Neuronal stem cell (in vitro differentiated cells): ENCODE measurements around the gene AP1G2.
A peak's percentile ranks its signal among the peaks of the same experiment; 100 is the strongest.

Experiments
- DNase-seq: peaks from one replicate; pipeline ENCODE4 v3.0.0-alpha.2; 2013; ENCODE audit warnings: low spot score
- H2AFZ ChIP-seq: one replicate; pipeline ENCODE4 v1.6.1; 2013; ENCODE audit warnings: mild to moderate bottlenecking, low read length, inconsistent platforms
- H2AK5ac ChIP-seq: 2 replicates; pipeline ENCODE4 v1.6.1; 2013; ENCODE audit warnings: low read depth, mild to moderate bottlenecking, inconsistent platforms, low read length, moderate library complexity, mixed read lengths
- H2BK120ac ChIP-seq: 2 replicates; pipeline ENCODE4 v1.6.1; 2013; ENCODE audit warnings: low read depth, mild to moderate bottlenecking, inconsistent platforms, low read length, moderate library complexity, mixed read lengths
- H2BK12ac ChIP-seq: one replicate; pipeline ENCODE4 v1.6.1; 2013; ENCODE audit warnings: low read length, inconsistent platforms
- H2BK15ac ChIP-seq: 2 replicates; pipeline ENCODE4 v1.6.1; 2013; ENCODE audit warnings: mild to moderate bottlenecking, low read length, inconsistent platforms, mixed read lengths
- H2BK5ac ChIP-seq: one replicate; pipeline ENCODE4 v1.6.1; 2013; ENCODE audit warnings: inconsistent platforms, mild to moderate bottlenecking, low read length, moderate library complexity
- H3K14ac ChIP-seq: one replicate; pipeline ENCODE4 v1.6.1; 2013; ENCODE audit warnings: low read length, inconsistent platforms
- H3K18ac ChIP-seq: 2 replicates; pipeline ENCODE4 v1.6.1; 2013; ENCODE audit warnings: low read length, inconsistent platforms
- H3K23ac ChIP-seq: 2 replicates; pipeline ENCODE4 v1.6.1; 2013; ENCODE audit warnings: low read depth, mild to moderate bottlenecking, mixed read lengths, low read length, inconsistent platforms; ENCODE audit not compliant: poor library complexity
- H3K27ac ChIP-seq: replicated peaks from 3 replicates; pipeline ENCODE4 v1.5.1; 2013; ENCODE audit warnings: low read length, inconsistent platforms
- H3K27me3 ChIP-seq, 3 experiments: 2 replicates each; pipeline ENCODE4 v1.6.1; 2013; ENCODE audit warnings: low read length in 3 of 3, mild to moderate bottlenecking in 2 of 3, inconsistent platforms in 1 of 3, low read depth in 1 of 3, mixed read lengths in 1 of 3, moderate library complexity in 1 of 3; ENCODE audit not compliant: control insufficient read depth in 3 of 3, insufficient read depth in 3 of 3
- H3K36me3 ChIP-seq, 2 donors: replicated peaks in 1 of 2; 2 replicates each; pipeline ENCODE4 v1.6.1; 2013; ENCODE audit warnings: low read length in 2 of 2; ENCODE audit not compliant: control insufficient read depth in 2 of 2, insufficient read depth in 2 of 2
- H3K4ac ChIP-seq: 2 replicates; pipeline ENCODE4 v1.6.1; 2013; ENCODE audit warnings: inconsistent platforms, mild to moderate bottlenecking, low read length, moderate library complexity
- H3K4me1 ChIP-seq, 2 donors: 1 replicate in 1 of 2; 2 replicates in 1 of 2; pipeline ENCODE4 v1.6.1; 2013; ENCODE audit warnings: low read length in 2 of 2, low read depth in 1 of 2; ENCODE audit not compliant: control insufficient read depth in 2 of 2, insufficient read depth in 1 of 2
- H3K4me2 ChIP-seq: one replicate; pipeline ENCODE4 v1.6.1; 2013; ENCODE audit warnings: mild to moderate bottlenecking, low read length, inconsistent platforms; ENCODE audit not compliant: insufficient read depth, poor library complexity, severe bottlenecking
- H3K4me3 ChIP-seq, 2 donors: 2 replicates each; pipeline ENCODE4 v1.5.1; 2013; ENCODE audit warnings: low read length in 2 of 2, mild to moderate bottlenecking in 2 of 2, inconsistent platforms in 1 of 2, moderate library complexity in 1 of 2
- H3K79me1 ChIP-seq: one replicate; pipeline ENCODE4 v1.6.1; 2013; ENCODE audit warnings: low read depth, mild to moderate bottlenecking, inconsistent platforms, low read length, moderate library complexity
- H3K9ac ChIP-seq: one replicate; pipeline ENCODE4 v1.6.1; 2013; ENCODE audit warnings: mild to moderate bottlenecking, low read depth, low read length, inconsistent platforms; ENCODE audit not compliant: poor library complexity
- H3K9me3 ChIP-seq, 2 donors: replicated peaks in 1 of 2; 2 replicates each; pipeline versions ENCODE3 to v1.6.1; 2013; ENCODE audit warnings: low read length in 2 of 2, mild to moderate bottlenecking in 2 of 2, inconsistent platforms in 1 of 2, low read depth in 1 of 2, mixed read lengths in 1 of 2, moderate library complexity in 1 of 2; ENCODE audit not compliant: control insufficient read depth in 2 of 2, insufficient read depth in 1 of 2
- H4K8ac ChIP-seq: one replicate; pipeline ENCODE4 v1.6.1; 2013; ENCODE audit warnings: low read depth, mild to moderate bottlenecking, inconsistent platforms, low read length, moderate library complexity
- H4K91ac ChIP-seq: one replicate; pipeline ENCODE4 v1.6.1; 2013; ENCODE audit warnings: low read length, low read depth, mild to moderate bottlenecking, inconsistent platforms; ENCODE audit not compliant: poor library complexity
- WGBS, 2 donors: extraction: QIAGEN DNeasy Blood & Tissue Kit; methylation state at CpG; one replicate each; pipeline ENCODE4 v1.1.7; 2013; ENCODE audit warnings: missing lambda C conversion rate in 2 of 2, mixed read lengths in 1 of 2; ENCODE audit not compliant: insufficient read length in 2 of 2, insufficient replicate concordance in 1 of 2; ENCODE audit errors: extremely low coverage in 2 of 2; 5-methylcytosine and 5-hydroxymethylcytosine counted together

AP1G2 gene

GRCh38 chr14:23582906-23583760 lies 15.5 kb upstream of the AP1G2 start:
- Histone ChIP-seq H3K27me3 (peaks cover 0 to 20% (median 0%) of the 10 kb centered on the region in 3 experiments), H3K79me1 (no peaks in the 10 kb centered on the region), H3K14ac (no peak overlapping the region), H2BK5ac (no peak overlapping the region), H3K4me1 (peaks cover 6 to 8% of the 10 kb centered on the region in 2 donors), H4K8ac (no peak overlapping the region), H2AK5ac (no peak overlapping the region), H3K18ac (no peak overlapping the region), H2BK120ac (no peak overlapping the region), H3K9ac (no peak overlapping the region), H4K91ac (no peak overlapping the region), H3K4me2 (no peak overlapping the region), H3K4ac (no peak overlapping the region), H2BK12ac (no peak overlapping the region), H3K23ac (no peak overlapping the region), H2BK15ac (no peak overlapping the region), H3K9me3 (no peaks in the 10 kb centered on the region), H2AFZ (no peak overlapping the region), H3K4me3 (no peak overlapping the region), H3K36me3 (no peaks in the 10 kb centered on the region), H3K27ac (no peak overlapping the region)
- whole genome bisulfite sequencing, 2 donors, result no CpG with 5 or more reads among the region's 3 CpGs
- no peak for DNase-seq

- Histone ChIP-seq H2BK120ac (no peak overlapping the region), H3K9me3 (no peaks in the 10 kb centered on the region), H3K14ac (peak overlapping the region; percentile 71), H4K8ac (no peak overlapping the region), H3K27me3 (peaks cover 12 to 39% (median 18%) of the 10 kb centered on the region in 3 experiments), H3K79me1 (peaks cover 3% of the 10 kb centered on the region), H2BK5ac (no peak overlapping the region), H2BK12ac (no peak overlapping the region), H3K4me1 (peaks cover 6 to 13% of the 10 kb centered on the region in 2 donors), H3K4me2 (no peak overlapping the region), H3K9ac (no peak overlapping the region), H2BK15ac (no peak overlapping the region), H2AK5ac (no peak overlapping the region), H3K27ac (no peak overlapping the region), H3K4ac (no peak overlapping the region), H4K91ac (no peak overlapping the region), H2AFZ (no peak overlapping the region), H3K36me3 (no peaks in the 10 kb centered on the region), H3K18ac (peak overlapping the region; percentile 57), H3K23ac (no peak overlapping the region), H3K4me3 (no peak overlapping the region)
- no peak for DNase-seq
- WGBS, 2 donors, result no CpG with 5 or more reads among the region's 8 CpGs
Measured at GRCh38 chr14:23580948-23581281, 13.3 kb upstream of the AP1G2 start.

GRCh38 chr14:23580152-23580926 lies 12.7 kb upstream of the AP1G2 start:
- peaks cover 6 to 13% of the 10 kb centered on the region in 2 donors for H3K4me1 ChIP-seq
- H2BK120ac ChIP-seq, result no peak overlapping the region
- H4K91ac ChIP-seq, result no peak overlapping the region
- H3K14ac ChIP-seq, result no peak overlapping the region
- peaks cover 3% of the 10 kb centered on the region for H3K79me1 ChIP-seq
- no peak overlapping the region for H4K8ac ChIP-seq
- no peak overlapping the region for H3K9ac ChIP-seq
- H3K18ac ChIP-seq, result peak overlapping the region; percentile 70
- H3K27me3 ChIP-seq, result peaks cover 18 to 44% (median 24%) of the 10 kb centered on the region in 3 experiments
- WGBS, 2 donors, result no CpG with 5 or more reads among the region's 24 CpGs
- no peak overlapping the region for H2BK15ac ChIP-seq
- peaks cover 0 to under 1% of the 10 kb centered on the region in 2 donors for H3K36me3 ChIP-seq
- peak overlapping the region; percentile 93 for H2BK12ac ChIP-seq
- no peak overlapping the region for H3K4me2 ChIP-seq
- no peaks in the 10 kb centered on the region for H3K9me3 ChIP-seq
- H3K4ac ChIP-seq, result no peak overlapping the region
- H2BK5ac ChIP-seq, result no peak overlapping the region
- no peak overlapping the region for H2AFZ ChIP-seq
- no peak overlapping the region for H3K27ac ChIP-seq
- no peak overlapping the region for H3K23ac ChIP-seq
- H2AK5ac ChIP-seq, result peak overlapping the region; percentile 84
- no peak for DNase-seq
- H3K4me3 ChIP-seq, result no peak overlapping the region

GRCh38 chr14:23579739-23580138 lies 12.1 kb upstream of the AP1G2 start:
- Histone ChIP-seq H2BK5ac (no peak overlapping the region), H2AFZ (no peak overlapping the region), H4K91ac (no peak overlapping the region), H3K4ac (no peak overlapping the region), H3K36me3 (peaks cover 0 to 2% of the 10 kb centered on the region in 2 donors), H2BK12ac (no peak overlapping the region), H3K14ac (peak overlapping the region; percentile 44), H3K27ac (peak overlapping the region; percentile 62), H3K27me3 (peaks cover 19 to 50% (median 29%) of the 10 kb centered on the region in 3 experiments), H3K9ac (peak overlapping the region; percentile 47), H2BK15ac (peak overlapping the region; percentile 99), H3K4me2 (no peak overlapping the region), H3K9me3 (no peaks in the 10 kb centered on the region), H2BK120ac (peak overlapping the region; percentile 65), H2AK5ac (peak overlapping the region; percentile 64), H3K4me3 (no peak overlapping the region), H3K18ac (peak overlapping the region; percentile 45), H3K79me1 (peaks cover 3% of the 10 kb centered on the region), H4K8ac (no peak overlapping the region), H3K23ac (no peak overlapping the region), H3K4me1 (peaks cover 6 to 13% of the 10 kb centered on the region in 2 donors)
- no peak for DNase-seq
